Immature natural killer cell (primary cell): ENCODE measurements around the gene NIPA2. TPM values are rescaled to one million over a fixed set of nuclear protein-coding genes. Genes with fewer than 3 reads are reported as not detected.

ENCODE experiments used
- DNase-seq, 3 donors: peaks; one replicate each; pipeline ENCODE4 v3.0.0; 2022; ENCODE audit warnings: mixed read lengths in 1 of 3
- H3K27ac Mint-ChIP-seq, 6 donors: one replicate each; pipeline ENCODE4 v1.8.0; 2020; ENCODE audit warnings: mixed read lengths in 6 of 6, mild to moderate bottlenecking in 5 of 6, inconsistent platforms in 4 of 6, moderate library complexity in 3 of 6
- H3K27me3 Mint-ChIP-seq, 3 donors: one replicate each; pipeline ENCODE4 v1.8.0; 2020 to 2021; ENCODE audit warnings: low read depth in 3 of 3, mild to moderate bottlenecking in 3 of 3, mixed read lengths in 3 of 3, moderate library complexity in 3 of 3, inconsistent platforms in 1 of 3
- H3K36me3 Mint-ChIP-seq, 3 donors: one replicate each; pipeline ENCODE4 v1.8.0; 2020; ENCODE audit warnings: mixed read lengths in 3 of 3, inconsistent platforms in 2 of 3, mild to moderate bottlenecking in 2 of 3
- H3K4me1 Mint-ChIP-seq, 2 donors: one replicate each; pipeline ENCODE4 v1.8.0; 2020; ENCODE audit warnings: inconsistent platforms in 2 of 2, mild to moderate bottlenecking in 2 of 2, mixed read lengths in 2 of 2, moderate library complexity in 1 of 2
- H3K4me3 Mint-ChIP-seq, 5 donors: one replicate each; pipeline ENCODE4 v1.8.0; 2020; ENCODE audit warnings: mild to moderate bottlenecking in 5 of 5, mixed read lengths in 5 of 5, inconsistent platforms in 3 of 5, moderate library complexity in 3 of 5
- H3K9me3 Mint-ChIP-seq, 6 donors: one replicate each; pipeline ENCODE4 v1.8.0; 2020; ENCODE audit warnings: mild to moderate bottlenecking in 6 of 6, mixed read lengths in 6 of 6, inconsistent platforms in 4 of 6, moderate library complexity in 3 of 6
- polyA plus RNA-seq, 3 donors: library from polyadenylated mRNA; unstranded; fragments of 300-500 nt; fragmentation: Illumina TruSeq; gene quantifications; one replicate each; pipeline ENCODE4 v1.2.3, GENCODE V29; 2021

Gene NIPA2
- polyA plus RNA-seq, 3 donors from 2014 or later: 43.6 to 92.3 (median 81.9) TPM

- H3K27ac Mint-ChIP-seq: no peak overlapping the region
- H3K9me3 Mint-ChIP-seq: peaks cover 0 to 1% (median 0%) of the 10 kb centered on the region in 6 donors
Measured at GRCh38 chr15:22874256-22874655, 35.8 kb downstream of the NIPA2 start.

DNA sequence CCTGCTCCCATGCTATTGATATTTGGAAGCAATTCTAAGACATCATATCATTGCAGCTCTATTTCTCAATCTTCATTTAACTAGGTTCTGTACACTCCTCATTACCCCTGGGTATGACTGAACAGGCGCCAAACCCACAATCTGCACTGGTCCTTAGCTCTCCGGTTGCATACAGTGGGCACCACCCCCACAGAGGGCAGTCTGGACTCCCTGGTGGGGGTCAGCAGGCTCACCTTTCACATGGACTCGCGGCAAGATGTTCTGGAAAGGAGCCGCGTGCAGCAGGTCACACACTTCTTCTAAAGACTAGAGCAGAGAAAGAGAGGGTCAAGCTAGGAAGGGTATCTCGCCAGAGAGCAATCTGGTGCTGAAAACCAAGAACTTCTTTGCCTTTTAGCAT lies 36.5 kb downstream of the NIPA2 start:
- Mint-ChIP-seq H3K27ac (no peak overlapping the region), H3K4me3 (no peak overlapping the region), H3K4me1 (no peaks in the 10 kb centered on the region), H3K9me3 (peaks cover 0 to 1% (median 0%) of the 10 kb centered on the region in 6 donors), H3K36me3 (peaks cover 0 to 4% (median 4%) of the 10 kb centered on the region in 3 donors), H3K27me3 (peaks cover 0 to 3% (median 0%) of the 10 kb centered on the region in 3 donors)
- DNase-seq: no peak

More at GRCh38 chr15:22874256-22874655, 35.8 kb downstream of the NIPA2 start:
- H3K4me1 Mint-ChIP-seq: no peaks in the 10 kb centered on the region
- DNase-seq: no peak
- H3K27me3 Mint-ChIP-seq: peaks cover 0 to 3% (median 0%) of the 10 kb centered on the region in 3 donors
- H3K4me3 Mint-ChIP-seq: no peak overlapping the region
- peaks cover 0 to 7% (median 7%) of the 10 kb centered on the region in 3 donors for H3K36me3 Mint-ChIP-seq

GRCh38 chr15:22877117-22877516 lies 38.7 kb downstream of the NIPA2 start:
- Mint-ChIP-seq H3K4me3 (no peak overlapping the region), H3K36me3 (peaks cover 0 to 8% (median 4%) of the 10 kb centered on the region in 3 donors), H3K27me3 (peaks cover 0 to 4% (median 3%) of the 10 kb centered on the region in 3 donors), H3K27ac (no peak overlapping the region), H3K4me1 (no peaks in the 10 kb centered on the region), H3K9me3 (peaks cover 0 to 1% (median 0%) of the 10 kb centered on the region in 6 donors)
- no peak for DNase-seq

DNA sequence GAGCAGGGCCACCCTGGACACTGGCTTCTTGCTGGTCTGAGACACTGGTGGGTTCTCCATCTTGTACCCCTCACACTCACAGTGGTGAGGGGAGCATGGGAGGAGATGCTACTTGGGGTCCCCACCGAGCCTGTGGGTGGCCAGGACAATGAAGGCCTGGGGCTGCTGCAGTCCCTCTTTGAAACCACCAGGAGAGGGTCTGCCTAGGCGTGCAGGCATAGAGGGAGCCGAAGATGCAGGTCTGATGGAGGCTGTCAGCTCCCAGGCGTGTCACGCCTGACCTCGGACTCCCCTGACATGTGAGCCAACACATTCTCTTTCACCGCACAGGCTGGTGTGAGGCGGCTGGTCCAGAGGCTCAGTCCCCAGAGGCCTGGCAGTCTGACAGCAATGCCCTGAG lies 39.1 kb downstream of the NIPA2 start:
- Mint-ChIP-seq H3K27ac (no peak overlapping the region), H3K4me3 (no peak overlapping the region), H3K27me3 (peaks cover 0 to 4% (median 3%) of the 10 kb centered on the region in 3 donors), H3K36me3 (peaks cover 0 to 8% (median 4%) of the 10 kb centered on the region in 3 donors), H3K9me3 (peaks cover 0 to 1% (median 0%) of the 10 kb centered on the region in 6 donors), H3K4me1 (no peaks in the 10 kb centered on the region)
- no peak for DNase-seq

- no peaks in the 10 kb centered on the region for H3K4me1 Mint-ChIP-seq
- H3K36me3 Mint-ChIP-seq: peaks cover 0 to 8% (median 4%) of the 10 kb centered on the region in 3 donors
- peaks cover 0 to 4% (median 3%) of the 10 kb centered on the region in 3 donors for H3K27me3 Mint-ChIP-seq
- no peak overlapping the region for H3K27ac Mint-ChIP-seq
- no peak overlapping the region for H3K4me3 Mint-ChIP-seq
- no peak for DNase-seq
- peaks cover 0 to 1% (median 0%) of the 10 kb centered on the region in 6 donors for H3K9me3 Mint-ChIP-seq
Measured at GRCh38 chr15:22878103-22878502, 39.6 kb downstream of the NIPA2 start.

GRCh38 chr15:22880068-22880980 lies 41.9 kb downstream of the NIPA2 start:
- DNase-seq: no peak
- no peak overlapping the region for H3K27ac Mint-ChIP-seq
- H3K27me3 Mint-ChIP-seq: peaks cover 0 to 5% (median 4%) of the 10 kb centered on the region in 3 donors
- H3K4me3 Mint-ChIP-seq: no peak overlapping the region
- H3K9me3 Mint-ChIP-seq: peaks cover 0 to 1% (median 0%) of the 10 kb centered on the region in 6 donors
- H3K36me3 Mint-ChIP-seq: peaks cover 0 to 8% (median 4%) of the 10 kb centered on the region in 3 donors
- H3K4me1 Mint-ChIP-seq: peaks cover 12 to 15% of the 10 kb centered on the region in 2 donors

DNA sequence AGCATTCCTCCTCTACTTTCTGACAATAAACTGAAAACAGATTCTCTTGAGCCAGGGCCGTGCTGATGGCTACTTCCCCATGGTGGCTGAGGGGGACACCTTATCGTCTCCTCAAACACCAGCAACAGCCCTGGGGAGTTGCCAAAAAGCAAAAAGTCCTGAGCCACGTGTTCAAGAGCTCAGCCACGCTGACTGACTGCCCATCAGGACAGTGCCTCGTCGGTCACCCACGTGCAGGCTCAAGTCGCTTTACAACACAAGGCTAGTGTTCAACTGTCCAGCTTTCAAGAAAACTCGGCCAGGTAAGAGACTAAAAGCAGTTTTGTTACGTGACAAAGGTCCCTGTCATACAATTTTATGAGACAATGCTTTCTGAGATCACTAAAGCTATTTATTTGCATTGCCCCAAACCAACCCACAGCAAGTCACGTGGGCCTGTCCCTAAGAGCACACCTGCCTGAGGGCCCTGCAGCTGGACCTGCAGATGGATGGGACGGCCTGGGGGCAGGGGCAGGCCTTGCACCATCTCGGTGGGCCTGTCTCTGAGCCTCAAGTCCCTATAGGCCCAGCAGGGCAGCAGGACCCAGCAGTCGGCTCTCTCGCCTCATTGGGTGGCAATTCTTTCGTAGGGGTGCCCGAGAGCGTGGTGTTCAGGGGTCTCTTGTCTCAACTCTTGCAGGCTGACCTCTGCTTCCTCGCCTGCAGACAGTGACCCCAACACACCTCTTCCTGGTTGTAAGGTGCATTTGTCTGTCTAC lies 42.7 kb downstream of the NIPA2 start:
- H3K4me3 Mint-ChIP-seq: no peak overlapping the region
- H3K27me3 Mint-ChIP-seq: peaks cover 0 to 5% (median 4%) of the 10 kb centered on the region in 3 donors
- DNase-seq: no peak
- peaks cover 12 to 17% of the 10 kb centered on the region in 2 donors for H3K4me1 Mint-ChIP-seq
- H3K27ac Mint-ChIP-seq: no peak overlapping the region
- peaks cover 0 to 4% (median 0%) of the 10 kb centered on the region in 3 donors for H3K36me3 Mint-ChIP-seq
- peaks cover 0 to 1% (median 0%) of the 10 kb centered on the region in 6 donors for H3K9me3 Mint-ChIP-seq

GRCh38 chr15:22881739-22882440 lies 43.4 kb downstream of the NIPA2 start:
- Mint-ChIP-seq H3K27ac (no peak overlapping the region), H3K27me3 (peaks cover 0 to 5% (median 4%) of the 10 kb centered on the region in 3 donors), H3K36me3 (peaks cover 0 to 3% (median 0%) of the 10 kb centered on the region in 3 donors), H3K4me3 (no peak overlapping the region), H3K4me1 (peaks cover 12 to 17% of the 10 kb centered on the region in 2 donors), H3K9me3 (peaks cover 0 to under 1% (median 0%) of the 10 kb centered on the region in 6 donors)
- no peak for DNase-seq

DNA sequence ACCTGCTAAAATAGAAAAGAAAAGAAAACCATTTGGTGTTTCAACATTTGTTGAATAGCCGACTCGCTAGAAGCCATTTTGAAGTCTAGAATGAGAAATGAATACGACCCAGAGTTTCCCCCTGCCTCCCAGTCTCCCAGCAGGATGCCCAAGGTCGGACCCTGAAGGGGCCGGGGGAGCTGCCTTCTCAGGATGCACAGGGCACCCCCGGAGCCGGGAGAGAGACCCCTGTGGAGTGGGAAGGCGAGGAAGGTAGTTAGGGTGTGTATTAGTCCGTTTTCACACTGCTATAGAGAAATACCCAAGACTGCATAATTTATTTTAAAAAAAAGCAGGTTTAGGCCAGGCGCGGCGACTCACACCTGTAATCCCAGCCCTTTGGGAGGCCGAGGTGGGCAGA lies 44.7 kb downstream of the NIPA2 start:
- no peaks in the 10 kb centered on the region for H3K9me3 Mint-ChIP-seq

DNA sequence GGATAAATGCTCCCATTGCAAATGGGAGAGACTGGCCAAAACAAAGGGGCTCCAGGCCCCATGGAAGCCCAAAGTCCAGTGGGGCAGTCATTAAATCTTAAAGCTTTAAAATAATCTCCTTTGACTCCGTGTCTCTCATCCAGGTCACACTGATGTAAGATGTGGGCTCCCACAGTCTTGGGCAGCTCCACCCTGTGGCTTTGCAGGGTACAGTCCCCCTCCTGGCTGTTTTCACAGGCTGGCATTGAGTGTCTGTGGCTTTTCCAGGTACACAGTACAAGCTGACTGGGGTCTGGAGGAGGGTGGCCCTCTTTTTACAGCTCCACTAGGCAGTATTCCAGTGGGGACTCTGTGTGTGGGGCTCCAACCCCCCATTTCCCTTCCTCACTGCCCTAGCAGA lies 45.9 kb downstream of the NIPA2 start:
- H3K36me3 Mint-ChIP-seq: peaks cover 0 to 3% (median 0%) of the 10 kb centered on the region in 3 donors
- H3K9me3 Mint-ChIP-seq: no peaks in the 10 kb centered on the region
- H3K4me3 Mint-ChIP-seq: peak overlapping the region in 2 of 5 donors; percentile 9 to 42
- H3K27me3 Mint-ChIP-seq: peaks cover 0 to 4% (median 3%) of the 10 kb centered on the region in 3 donors
- H3K4me1 Mint-ChIP-seq: peaks cover 12 to 17% of the 10 kb centered on the region in 2 donors
- H3K27ac Mint-ChIP-seq: no peak overlapping the region
- DNase-seq: peak; percentile 9 to 26 (median 26)

More for the DNA sequence above, 44.7 kb downstream of the NIPA2 start:
- Mint-ChIP-seq H3K27ac (no peak overlapping the region), H3K4me1 (peaks cover 12 to 17% of the 10 kb centered on the region in 2 donors), H3K36me3 (peaks cover 0 to 3% (median 0%) of the 10 kb centered on the region in 3 donors), H3K4me3 (no peak overlapping the region), H3K27me3 (peaks cover 0 to 4% (median 4%) of the 10 kb centered on the region in 3 donors)
- DNase-seq: no peak

DNA sequence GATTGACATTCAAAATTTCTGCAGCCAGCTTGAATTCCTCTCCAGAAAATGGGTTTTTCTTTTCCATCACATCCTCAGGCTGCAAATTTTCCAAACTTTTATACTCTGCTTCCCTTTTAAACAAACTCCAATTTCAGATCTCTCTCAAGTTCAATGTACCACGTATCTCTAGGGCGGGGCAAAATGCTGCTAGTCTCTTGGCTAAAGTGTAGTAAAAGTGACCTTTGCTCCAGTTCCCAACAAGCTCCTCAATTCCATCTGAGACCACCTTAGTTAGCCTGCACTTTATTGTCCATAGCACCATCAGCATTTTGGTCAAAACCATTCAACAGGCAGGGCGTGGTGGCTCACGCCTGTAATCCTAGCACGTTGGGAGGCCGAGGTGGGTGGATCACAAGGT lies 46.7 kb downstream of the NIPA2 start:
- no peak for DNase-seq
- Mint-ChIP-seq H3K27me3 (peaks cover 0 to 3% (median 3%) of the 10 kb centered on the region in 3 donors), H3K4me1 (peaks cover 12 to 17% of the 10 kb centered on the region in 2 donors), H3K27ac (peak overlapping the region in 1 of 6 donors; percentile 26), H3K4me3 (peak overlapping the region in 1 of 5 donors; percentile 73), H3K9me3 (no peaks in the 10 kb centered on the region), H3K36me3 (peaks cover 0 to 3% (median 0%) of the 10 kb centered on the region in 3 donors)

DNA sequence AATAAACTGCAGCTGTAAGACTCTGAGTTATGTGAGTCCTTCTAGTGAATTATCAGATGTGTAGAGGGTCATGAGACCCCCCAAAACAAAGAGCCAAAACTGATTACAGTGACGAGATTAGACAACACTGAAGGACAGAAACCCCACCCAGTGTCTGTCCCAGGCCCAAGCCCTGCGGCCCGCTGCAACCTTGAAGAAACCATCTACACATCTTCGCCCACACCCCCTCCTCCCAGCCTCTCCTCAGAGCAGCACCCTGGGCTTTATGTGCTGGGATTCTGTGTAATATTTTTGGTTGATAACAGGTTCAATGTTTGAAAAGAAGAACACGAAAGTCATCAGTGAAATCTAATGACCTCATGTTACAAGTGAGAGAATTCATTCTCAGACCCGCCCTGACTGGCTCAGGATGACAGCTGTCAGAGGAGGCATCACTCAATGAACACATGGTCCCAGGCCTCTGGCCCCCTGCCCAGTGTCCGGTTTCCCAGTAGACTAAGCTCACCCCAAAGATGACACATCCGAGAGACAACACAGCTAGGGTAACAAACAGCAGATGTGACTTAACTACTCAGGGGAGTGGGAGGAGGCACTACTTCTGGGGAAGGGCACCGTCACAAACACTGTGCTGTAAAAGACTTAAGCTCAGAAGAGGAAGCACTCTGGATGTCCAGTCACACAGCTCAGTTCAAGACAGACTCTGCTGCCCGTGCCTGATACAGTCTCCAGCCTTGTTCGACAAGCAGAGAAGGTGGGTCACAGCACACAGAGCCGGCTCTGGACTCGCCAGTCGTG lies 48.9 kb downstream of the NIPA2 start:
- peaks cover 12 to 17% of the 10 kb centered on the region in 2 donors for H3K4me1 Mint-ChIP-seq
- H3K27me3 Mint-ChIP-seq: peaks cover 0 to 3% (median 0%) of the 10 kb centered on the region in 3 donors
- no peak overlapping the region for H3K4me3 Mint-ChIP-seq
- no peaks in the 10 kb centered on the region for H3K9me3 Mint-ChIP-seq
- H3K36me3 Mint-ChIP-seq: no peaks in the 10 kb centered on the region
- no peak for DNase-seq
- no peak overlapping the region for H3K27ac Mint-ChIP-seq
